Measurements from ENCODE around the gene ANO8.

ANO8 gene

GRCh38 chr19:17285415-17286135 is 49.1 kb downstream of the ANO8 start:
- CTCF ChIA-PET, result interaction anchor here (1.5 to 5.7 kb wide), 3 partner anchors 19 to 23 kb away, joined by 4 to 46 read pairs (median 4); partner anchors contain the start of genes BABAM1, MRPL34 and USHBP1
- no peak for TF ChIP-seq CTCF (IDR thresholded peaks at IDR 0.05; ENCODE audit: control extremely low read depth, extremely low read depth, low read depth, missing control alignments)
- POLR2A ChIA-PET, result no interaction called here
- DNase-seq (ENCODE audit: extremely low spot score), result no peak

GRCh38 chr19:17283504-17283996 is 51.1 kb downstream of the ANO8 start:
- POLR2A ChIA-PET, result no interaction called here
- CTCF ChIA-PET, result interaction anchor here (0.6 to 5.7 kb wide), 19 partner anchors 9 to 569 kb away, joined by 3 to 54 read pairs (median 5); partner anchors contain the start of genes ABHD8, BABAM1 and USHBP1
- TF ChIP-seq CTCF (IDR thresholded peaks at IDR 0.05; ENCODE audit: control extremely low read depth, extremely low read depth, low read depth, missing control alignments), result no peak
- no peak for DNase-seq (ENCODE audit: extremely low spot score)

GRCh38 chr19:17282488-17283125 is 52.0 kb downstream of the ANO8 start:
- ChIA-PET POLR2A (interaction anchor here (0.6 to 1.1 kb wide), 2 partner anchors 12 to 21 kb away, joined by 4 to 5 read pairs; no protein-coding TSS in a partner anchor), CTCF (interaction anchor here (0.7 to 5.7 kb wide), 24 partner anchors 10 to 568 kb away, joined by 3 to 54 read pairs (median 5); partner anchors contain the start of genes ABHD8, BABAM1, MRPL34 and USHBP1)
- peak; percentile 91 for DNase-seq (ENCODE audit: extremely low spot score)

GRCh38 chr19:17281391-17282304 is 53.0 kb downstream of the ANO8 start, which contains the start of gene ANKLE1:
Gene ANKLE1, plus strand, starts transcription at chr19:17281901. Its CDS starts 20 bp downstream, at chr19:17281921.
- ChIA-PET POLR2A (interaction anchor here (0.6 to 1.1 kb wide), 4 partner anchors 11 to 27 kb away, joined by 3 to 5 read pairs (median 4); partner anchors contain the start of gene DDA1), CTCF (interaction anchor here (0.7 to 5.7 kb wide), 24 partner anchors 9 to 567 kb away, joined by 3 to 54 read pairs (median 4); partner anchors contain the start of genes ABHD8, BABAM1, MRPL34 and USHBP1)
- peak; percentile 81 for DNase-seq (ENCODE audit: extremely low spot score)
- no peak for TF ChIP-seq CTCF (IDR thresholded peaks at IDR 0.05; ENCODE audit: control extremely low read depth, extremely low read depth, low read depth, missing control alignments)

More at GRCh38 chr19:17282488-17283125, 52.0 kb downstream of the ANO8 start:
- peak; percentile 94 for TF ChIP-seq CTCF (IDR thresholded peaks at IDR 0.05; ENCODE audit: control extremely low read depth, extremely low read depth, low read depth, missing control alignments)

- no peak for TF ChIP-seq CTCF (IDR thresholded peaks at IDR 0.05; ENCODE audit: control extremely low read depth, extremely low read depth, low read depth, missing control alignments)
- DNase-seq (ENCODE audit: extremely low spot score), result no peak
- CTCF ChIA-PET, result interaction anchor here (1.2 to 2.4 kb wide), 5 partner anchors 7 to 26 kb away, joined by 3 to 7 read pairs (median 5); partner anchors contain the start of gene MRPL34
- POLR2A ChIA-PET, result no interaction called here
Measured at GRCh38 chr19:17279436-17279835, 55.2 kb downstream of the ANO8 start.
